GM12878 (cell line): ENCODE data around the gene GSTA4. TPM values are rescaled to one million over a fixed set of nuclear protein-coding genes. Genes with fewer than 3 reads are reported as not detected.
A peak's percentile ranks its signal among the peaks of the same experiment; 100 is the strongest.

Source experiments
- ATAC-seq: fragments of 200-7000 bp; cut with Tn5 transposase; 3 replicates; pipeline ENCODE4 v1.9.1; 2020; ENCODE audit warnings: mild to moderate bottlenecking, moderate library complexity
- BruUV-seq: library from RNA; stranded (reverse); fragments of 400-500 nt; replicated peaks from 2 replicates; lab custom pipeline; 2021; lab: Mats Ljungman, UMichigan
- CTCF ChIA-PET: fragments of 300-600 bp; sonication (Branson Sonifier 250); formaldehyde crosslinking; extraction: SDS; loops from one replicate; lab custom pipeline; 2021; ENCODE audit warnings: inconsistent platforms; lab: Yijun Ruan, JAX
- POLR2A ChIA-PET: fragments of 350-600 bp; formaldehyde crosslinking; extraction: SDS; loops from one replicate; lab custom pipeline; 2021; ENCODE audit warnings: inconsistent platforms; lab: Charles Lee
- RAD21 ChIA-PET: fragments of 300-600 bp; sonication (Branson Sonifier 250); formaldehyde crosslinking; loops from one replicate; lab custom pipeline; 2023; ENCODE audit warnings: antibody characterized with exemption; ENCODE audit not compliant: unreplicated experiment; lab: Charles Lee
- SMC1A ChIA-PET: fragments of 300-600 bp; sonication (Branson Sonifier 250); formaldehyde crosslinking; loops from one replicate; lab custom pipeline; 2023; ENCODE audit not compliant: unreplicated experiment, uncharacterized antibody; lab: Charles Lee
- DNase-seq: peaks from one replicate; pipeline ENCODE4 v3.0.0-alpha.2; 2011; ENCODE audit warnings: low read depth, low spot score
- FAIRE-seq: peaks from 3 replicates; lab custom pipeline; 2011; peaks lifted over from hg19 to GRCh38; lab: Jason Lieb, UNC
- H2AFZ ChIP-seq: 2 replicates; pipeline ENCODE4 v1.6.0; 2011; ENCODE audit warnings: low read depth, low read length, control low read depth; ENCODE audit not compliant: control insufficient read depth
- H3K27ac ChIP-seq: 2 replicates; pipeline ENCODE4 v1.5.1; 2011; ENCODE audit warnings: control low read depth; ENCODE audit not compliant: control insufficient read depth, insufficient read depth
- H3K27me3 ChIP-seq, 2 experiments: replicated peaks in 1 of 2; 2 replicates each; pipeline versions ENCODE4 v1.6.0 to v1.6.1; 2011; ENCODE audit warnings: low read length in 1 of 2; ENCODE audit not compliant: control insufficient read depth in 2 of 2, insufficient read depth in 2 of 2
- H3K36me3 ChIP-seq, 2 experiments: 2 replicates each; pipeline ENCODE4 v1.5.1; 2011; ENCODE audit warnings: low read length in 1 of 2; ENCODE audit not compliant: control insufficient read depth in 2 of 2, insufficient read depth in 2 of 2
- H3K4me1 ChIP-seq: 2 replicates; pipeline ENCODE4 v1.6.1; 2011; ENCODE audit warnings: mild to moderate bottlenecking, low read length, moderate library complexity, mixed read lengths; ENCODE audit not compliant: control insufficient read depth, insufficient read depth
- H3K4me2 ChIP-seq: 2 replicates; pipeline ENCODE4 v1.6.0; 2011; ENCODE audit warnings: control low read depth; ENCODE audit not compliant: control insufficient read depth, insufficient read depth
- H3K4me3 ChIP-seq: fragments of 200-600 bp; sonication (generic); 2 replicates; pipeline ENCODE4 v1.5.1; 2016
- H3K79me2 ChIP-seq: 2 replicates; pipeline ENCODE4 v1.6.0; 2011; ENCODE audit warnings: low read length; ENCODE audit not compliant: control insufficient read depth, insufficient read depth
- H3K9ac ChIP-seq: 2 replicates; pipeline ENCODE4 v1.8.0; 2011; ENCODE audit warnings: low read length, control low read depth, mixed read lengths; ENCODE audit not compliant: control insufficient read depth, insufficient read depth
- H3K9me3 ChIP-seq: replicated peaks from 3 replicates; pipeline ENCODE4 v1.5.1; 2011; ENCODE audit warnings: mild to moderate bottlenecking, low read length; ENCODE audit not compliant: control insufficient read depth, insufficient read depth
- H4K20me1 ChIP-seq: 2 replicates; pipeline ENCODE4 v1.6.0; 2011; ENCODE audit not compliant: control insufficient read depth, insufficient read depth
- ATF3 ChIP-seq: IDR thresholded peaks from 2 replicates; pipeline ENCODE4 v1.6.1; 2011; ENCODE audit warnings: low read depth, mild to moderate bottlenecking, low read length, moderate library complexity, borderline replicate concordance; ENCODE audit errors: extremely low read depth
- CHD4 ChIP-seq: fragments of 200-600 bp; sonication (generic); IDR thresholded peaks from 2 replicates; pipeline ENCODE4 v1.6.1; 2016; ENCODE audit warnings: mild to moderate bottlenecking
- CTCF ChIP-seq, 3 experiments: IDR thresholded peaks in 2 of 3; conservative IDR thresholded peaks in 1 of 3; 2 replicates each; pipeline ENCODE4 v1.5.1; 2011; ENCODE audit warnings: low read depth in 3 of 3, low read length in 3 of 3, mild to moderate bottlenecking in 3 of 3, control low read depth in 2 of 3, moderate library complexity in 2 of 3, inconsistent platforms in 1 of 3, mixed read lengths in 1 of 3; ENCODE audit not compliant: control insufficient read depth in 2 of 3, insufficient read depth in 1 of 3; ENCODE audit errors: extremely low read depth in 1 of 3
- E2F4 ChIP-seq: IDR thresholded peaks from 2 replicates; pipeline ENCODE4 v1.6.1; 2012; ENCODE audit warnings: low read depth, low read length, improper control_type of control experiment
- HCFC1 ChIP-seq: fragments of 150-350 bp; IDR thresholded peaks from 2 replicates; pipeline ENCODE4 v1.6.1; 2014; ENCODE audit warnings: low read length
- JUNB ChIP-seq: IDR thresholded peaks from 2 replicates; pipeline ENCODE4 v1.6.1; 2016; ENCODE audit warnings: antibody characterized with exemption, mild to moderate bottlenecking
- NFYB ChIP-seq: IDR thresholded peaks from 2 replicates; pipeline ENCODE4 v1.6.1; 2011; ENCODE audit warnings: low read depth, mild to moderate bottlenecking, low read length, improper control_type of control experiment, moderate library complexity; ENCODE audit not compliant: insufficient read depth
- RBBP5 ChIP-seq: fragments of 200-600 bp; sonication (generic); conservative IDR thresholded peaks from 2 replicates; pipeline ENCODE4 v1.6.1; 2016
- RCOR1 ChIP-seq: conservative IDR thresholded peaks from 2 replicates; pipeline ENCODE4 v1.6.1; 2012; ENCODE audit warnings: low read depth, low read length, improper control_type of control experiment
- SMAD1 ChIP-seq: fragments of 450-650 bp; IDR thresholded peaks from 2 replicates; pipeline ENCODE4 v1.6.1; 2018; ENCODE audit warnings: mild to moderate bottlenecking, low read depth; ENCODE audit not compliant: partially characterized antibody
- SPI1 ChIP-seq: IDR thresholded peaks from 2 replicates; pipeline ENCODE4 v1.6.1; 2011; ENCODE audit warnings: low read depth, mild to moderate bottlenecking, low read length, moderate library complexity, borderline replicate concordance; ENCODE audit not compliant: insufficient read depth
- ZBED1 ChIP-seq: IDR thresholded peaks from 2 replicates; pipeline ENCODE4 v1.6.1; 2016; ENCODE audit warnings: borderline replicate concordance
- ZBTB33 ChIP-seq: fragments of 450-650 bp; IDR thresholded peaks from 2 replicates; pipeline ENCODE4 v1.6.1; 2017; ENCODE audit warnings: mild to moderate bottlenecking
- ZNF274 ChIP-seq: IDR thresholded peaks from one replicate; pipeline ENCODE4 v1.8.0; 2011; ENCODE audit not compliant: insufficient read length, insufficient read depth
- ZNF687 ChIP-seq: fragments of 450-650 bp; IDR thresholded peaks from 2 replicates; pipeline ENCODE4 v1.6.1; 2017; ENCODE audit warnings: mild to moderate bottlenecking, moderate library complexity
- WGBS: methylation state at CpG from one replicate; pipeline ENCODE4 v1.1.6; 2016; ENCODE audit warnings: low lambda C conversion rate; ENCODE audit not compliant: insufficient replicate concordance, insufficient coverage; ENCODE audit errors: missing lambda C conversion rate; 5-methylcytosine and 5-hydroxymethylcytosine counted together
- in situ Hi-C: fragments of 300-500 bp; cut with MboI; formaldehyde crosslinking; loops from 9 replicates; pipeline ENCODE4 v1.14.3; 2018; ENCODE audit warnings: mixed read lengths
- intact Hi-C: fragments of 100-400 bp; cut with micrococcal nuclease; formaldehyde crosslinking; loops from one replicate; pipeline ENCODE4 v1.14.2; 2022; ENCODE audit not compliant: unreplicated experiment
- polyA plus RNA-seq, 11 experiments: library from polyadenylated mRNA; depleted of rRNA in 4 of 11; unstranded in 6 of 11; stranded (reverse) in 5 of 11; fragments of >200 nt; fragmentation: Nextera tagmentation in 4 of 11; fragmentation: Illumina TruSeq in 1 of 11; extraction: Ambion mirVana in 4 of 11; extraction: Trizol in 1 of 11; gene quantifications; 1 replicate in 1 of 11; 2 replicates in 10 of 11; pipeline versions ENCODE4 v1.2.1 to v1.2.3, GENCODE V29; 2011 to 2016; ENCODE audit warnings: inconsistent platforms in 2 of 11, missing spikeins in 2 of 11, low read depth in 1 of 11
- total RNA-seq, 4 experiments: library from RNA; depleted of rRNA in 3 of 4; stranded (reverse); fragments of >200 nt in 3 of 4; fragmentation: Illumina TruSeq in 1 of 4; extraction: Trizol in 1 of 4; gene quantifications; 2 replicates each; pipeline versions ENCODE4 v1.2.1 to v1.2.3, GENCODE V29; 2013 to 2021

The GSTA4 gene
- total and polyA plus RNA-seq, 10 of the 15 experiments (the other 5 are each of a cell fraction or from before 2014, with no cell fraction given): 1.9 to 9.7 (median 4.4) TPM

GRCh38 chr6:53042112-53042511 is 47.0 kb upstream of the GSTA4 start:
- Histone ChIP-seq H3K27ac (no peak overlapping the region), H3K4me3 (no peak overlapping the region), H3K36me3 (peaks cover 2% of the 10 kb centered on the region in 2 experiments; a peak in 2 of 4 replicates), H3K4me2 (no peak overlapping the region), H3K79me2 (no peaks in the 10 kb centered on the region), H2AFZ (no peak overlapping the region), H4K20me1 (no peaks in the 10 kb centered on the region), H3K9ac (no peak overlapping the region), H3K9me3 (no peaks in the 10 kb centered on the region), H3K27me3 (no peaks in the 10 kb centered on the region), H3K4me1 (no peaks in the 10 kb centered on the region)
- DNase-seq: no peak
- intact Hi-C loops (no loop called here), in situ Hi-C loops (no loop called here)
- RAD21 ChIA-PET: no interaction called here
- no TSS peak for BruUV-seq
- WGBS: 67% methylated on average over 4 of the region's 4 CpGs
- POLR2A ChIA-PET: interaction anchor here (0.6 kb wide), 1 partner anchor 58 kb away, joined by 4 read pairs; no protein-coding TSS in a partner anchor
- SMC1A ChIA-PET: interaction anchor here (0.6 kb wide), 1 partner anchor 34 kb away, joined by 3 read pairs; no protein-coding TSS in a partner anchor
- FAIRE-seq: peak; percentile 31
- CTCF ChIA-PET: interaction anchor here (0.7 to 1.1 kb wide), 2 partner anchors 13 to 33 kb away, joined by 3 read pairs; no protein-coding TSS in a partner anchor
- ATAC-seq: no peak
- no peak for TF ChIP-seq CHD4
- no peak for TF ChIP-seq ATF3
- TF ChIP-seq ZNF687: no peak
- TF ChIP-seq ZNF274: no peak
- no peak for TF ChIP-seq SPI1
- no peak for TF ChIP-seq JUNB
- no peak for TF ChIP-seq SMAD1
- no peak for TF ChIP-seq ZBED1
- no peak for TF ChIP-seq RBBP5
- TF ChIP-seq ZBTB33: no peak
- no peak for TF ChIP-seq CTCF (IDR thresholded peaks at IDR 0.05 in 2 of 3, conservative IDR thresholded peaks at IDR 0.05 in 1 of 3; ENCODE audit: control insufficient read depth in 2 of 3, extremely low read depth in 1 of 3, insufficient read depth in 1 of 3, low read depth in 3 of 3, low read length in 3 of 3)
- TF ChIP-seq NFYB: no peak
- TF ChIP-seq RCOR1: no peak
- no peak for TF ChIP-seq HCFC1
- no peak for TF ChIP-seq E2F4
